Karpas-422 (cell line): ENCODE data around the gene CXXC5. TPM values are rescaled to one million over a fixed set of nuclear protein-coding genes. Genes with fewer than 3 reads are reported as not detected.

Experiments
- DNase-seq: peaks from one replicate; pipeline ENCODE4 v3.0.0-alpha.2; 2015
- H2AFZ ChIP-seq: fragments of 200-600 bp; sonication (generic); 2 replicates; pipeline ENCODE4 v1.6.1; 2014; ENCODE audit warnings: antibody characterized with exemption, low read length, mixed read lengths
- H3K27ac ChIP-seq: fragments of 200-600 bp; sonication (generic); 2 replicates; pipeline ENCODE4 v1.5.1; 2014; ENCODE audit warnings: mild to moderate bottlenecking, low read length, moderate library complexity
- H3K27me3 ChIP-seq: fragments of 200-600 bp; sonication (generic); 2 replicates; pipeline ENCODE4 v1.6.1; 2014; ENCODE audit warnings: low read length, mixed read lengths
- H3K36me3 ChIP-seq: fragments of 200-600 bp; sonication (generic); 2 replicates; pipeline ENCODE4 v1.6.1; 2014; ENCODE audit warnings: low read length, mixed read lengths; ENCODE audit not compliant: insufficient read depth
- H3K4me1 ChIP-seq: fragments of 200-600 bp; sonication (generic); 2 replicates; pipeline ENCODE4 v1.6.1; 2014; ENCODE audit warnings: mild to moderate bottlenecking, low read length, mixed read lengths
- H3K4me2 ChIP-seq: fragments of 200-600 bp; sonication (generic); 2 replicates; pipeline ENCODE4 v1.6.1; 2014; ENCODE audit warnings: low read length, low read depth, mild to moderate bottlenecking; ENCODE audit not compliant: poor library complexity, severe bottlenecking
- H3K4me3 ChIP-seq: fragments of 200-600 bp; sonication (generic); 2 replicates; pipeline ENCODE4 v1.5.1; 2014; ENCODE audit warnings: mild to moderate bottlenecking, antibody characterized with exemption, low read length, mixed read lengths
- H3K79me2 ChIP-seq: fragments of 200-600 bp; sonication (generic); 2 replicates; pipeline ENCODE4 v1.6.1; 2014; ENCODE audit warnings: mild to moderate bottlenecking, low read length, mixed read lengths
- H3K9ac ChIP-seq: fragments of 200-600 bp; sonication (generic); 2 replicates; pipeline ENCODE4 v1.6.0; 2014; ENCODE audit warnings: low read length
- H3K9me2 ChIP-seq: fragments of 200-600 bp; sonication (generic), shearing (Covaris generic); replicated peaks from 2 replicates; pipeline ENCODE4 v1.6.0; 2014; ENCODE audit warnings: mild to moderate bottlenecking, low read length, moderate library complexity; ENCODE audit not compliant: insufficient read depth
- H3K9me3 ChIP-seq: fragments of 300-700, 200-600 bp; sonication (generic); 2 replicates; pipeline ENCODE4 v1.6.1; 2014; ENCODE audit warnings: low read length, mixed read lengths
- H4K20me1 ChIP-seq: fragments of 200-600 bp; sonication (generic); 2 replicates; pipeline ENCODE4 v1.6.1; 2014; ENCODE audit warnings: mild to moderate bottlenecking, antibody characterized with exemption, low read length, low read depth; ENCODE audit not compliant: insufficient read depth
- total RNA-seq: library from RNA; depleted of rRNA; stranded (reverse); fragments of >200 nt; shearing (Covaris generic); gene quantifications from 2 replicates; pipeline ENCODE4 v1.2.3, GENCODE V29; 2014; ENCODE audit warnings: low replicate concordance

Gene CXXC5
- total RNA-seq, 1 experiment from 2014 or later, result 2.9 TPM

- DNase-seq, result no peak
- H3K9me2 ChIP-seq, result no peaks in the 10 kb centered on the region
- H3K4me3 ChIP-seq, result no peak overlapping the region
- H3K79me2 ChIP-seq, result no peaks in the 10 kb centered on the region
- H2AFZ ChIP-seq, result no peak overlapping the region
- no peaks in the 10 kb centered on the region for H3K27me3 ChIP-seq
- H3K4me2 ChIP-seq, result no peak overlapping the region
- no peak overlapping the region for H3K27ac ChIP-seq
- H4K20me1 ChIP-seq, result no peaks in the 10 kb centered on the region
- H3K4me1 ChIP-seq, result peaks cover 12% of the 10 kb centered on the region
- no peaks in the 10 kb centered on the region for H3K9me3 ChIP-seq
- no peaks in the 10 kb centered on the region for H3K36me3 ChIP-seq
- no peak overlapping the region for H3K9ac ChIP-seq
Measured at GRCh38 chr5:139683295-139684271, 35.4 kb downstream of the CXXC5 start.

- H4K20me1 ChIP-seq, result no peaks in the 10 kb centered on the region
- H3K9ac ChIP-seq, result no peak overlapping the region
- no peaks in the 10 kb centered on the region for H3K36me3 ChIP-seq
- H3K4me1 ChIP-seq, result peaks cover 20% of the 10 kb centered on the region
- H3K27me3 ChIP-seq, result no peaks in the 10 kb centered on the region
- no peaks in the 10 kb centered on the region for H3K9me2 ChIP-seq
- no peak overlapping the region for H3K4me3 ChIP-seq
- no peak overlapping the region for H2AFZ ChIP-seq
- no peak for DNase-seq
- no peak overlapping the region for H3K27ac ChIP-seq
- H3K79me2 ChIP-seq, result no peaks in the 10 kb centered on the region
- H3K9me3 ChIP-seq, result no peaks in the 10 kb centered on the region
- H3K4me2 ChIP-seq, result no peak overlapping the region
Measured at GRCh38 chr5:139684350-139684880, 36.3 kb downstream of the CXXC5 start.

GRCh38 chr5:139684881-139685749 is 37.0 kb downstream of the CXXC5 start:
- no peak overlapping the region for H3K4me2 ChIP-seq
- H3K9ac ChIP-seq, result no peak overlapping the region
- H3K4me3 ChIP-seq, result no peak overlapping the region
- no peak for DNase-seq
- H2AFZ ChIP-seq, result no peak overlapping the region
- H3K79me2 ChIP-seq, result no peaks in the 10 kb centered on the region
- no peaks in the 10 kb centered on the region for H3K36me3 ChIP-seq
- H3K9me2 ChIP-seq, result no peaks in the 10 kb centered on the region
- H3K27ac ChIP-seq, result no peak overlapping the region
- peaks cover 25% of the 10 kb centered on the region for H3K4me1 ChIP-seq
- no peaks in the 10 kb centered on the region for H3K27me3 ChIP-seq
- H4K20me1 ChIP-seq, result 0 out of 2 replicates have a peak, but pooled peaks cover 3% of the 10 kb centered on the region
- no peaks in the 10 kb centered on the region for H3K9me3 ChIP-seq

GRCh38 chr5:139685886-139686285 is 37.7 kb downstream of the CXXC5 start:
- Histone ChIP-seq H4K20me1 (0 out of 2 replicates have a peak, but pooled peaks cover 3% of the 10 kb centered on the region), H2AFZ (no peak overlapping the region), H3K9ac (no peak overlapping the region), H3K9me2 (no peaks in the 10 kb centered on the region), H3K79me2 (no peaks in the 10 kb centered on the region), H3K4me1 (peaks cover 25% of the 10 kb centered on the region), H3K9me3 (no peaks in the 10 kb centered on the region), H3K4me2 (no peak overlapping the region), H3K27ac (no peak overlapping the region), H3K27me3 (no peaks in the 10 kb centered on the region), H3K4me3 (no peak overlapping the region), H3K36me3 (no peaks in the 10 kb centered on the region)
- no peak for DNase-seq

- Histone ChIP-seq H3K9me2 (no peaks in the 10 kb centered on the region), H2AFZ (no peak overlapping the region), H3K4me3 (no peak overlapping the region), H4K20me1 (0 out of 2 replicates have a peak, but pooled peaks cover 3% of the 10 kb centered on the region), H3K27me3 (no peaks in the 10 kb centered on the region), H3K36me3 (no peaks in the 10 kb centered on the region), H3K9ac (no peak overlapping the region), H3K4me1 (peaks cover 25% of the 10 kb centered on the region), H3K27ac (no peak overlapping the region), H3K9me3 (no peaks in the 10 kb centered on the region), H3K79me2 (no peaks in the 10 kb centered on the region), H3K4me2 (no peak overlapping the region)
- no peak for DNase-seq
Measured at GRCh38 chr5:139686356-139686705, 38.2 kb downstream of the CXXC5 start.

- Histone ChIP-seq H3K27me3 (no peaks in the 10 kb centered on the region), H3K9me2 (no peaks in the 10 kb centered on the region), H3K9me3 (no peaks in the 10 kb centered on the region), H3K4me3 (no peak overlapping the region), H4K20me1 (0 out of 2 replicates have a peak, but pooled peaks cover 3% of the 10 kb centered on the region), H2AFZ (no peak overlapping the region), H3K4me2 (no peak overlapping the region), H3K36me3 (no peaks in the 10 kb centered on the region), H3K4me1 (peaks cover 25% of the 10 kb centered on the region), H3K9ac (no peak overlapping the region), H3K79me2 (no peaks in the 10 kb centered on the region), H3K27ac (no peak overlapping the region)
- no peak for DNase-seq
Measured at GRCh38 chr5:139686706-139687441, 38.7 kb downstream of the CXXC5 start.

GRCh38 chr5:139687656-139688055 is 39.5 kb downstream of the CXXC5 start:
- H3K36me3 ChIP-seq, result no peaks in the 10 kb centered on the region
- no peaks in the 10 kb centered on the region for H3K79me2 ChIP-seq
- H3K4me1 ChIP-seq, result peaks cover 25% of the 10 kb centered on the region
- H3K9ac ChIP-seq, result no peak overlapping the region
- H3K27ac ChIP-seq, result no peak overlapping the region
- no peak for DNase-seq
- H4K20me1 ChIP-seq, result 0 out of 2 replicates have a peak, but pooled peaks cover 3% of the 10 kb centered on the region
- H3K9me3 ChIP-seq, result no peaks in the 10 kb centered on the region
- no peaks in the 10 kb centered on the region for H3K27me3 ChIP-seq
- H3K4me3 ChIP-seq, result no peak overlapping the region
- H2AFZ ChIP-seq, result no peak overlapping the region
- no peaks in the 10 kb centered on the region for H3K9me2 ChIP-seq
- no peak overlapping the region for H3K4me2 ChIP-seq
